NCI-H460 (cell line): ENCODE data around the gene KIFC3. TPM values are rescaled to one million over a fixed set of nuclear protein-coding genes. Genes with fewer than 3 reads are reported as not detected.
"Not testable (repeated sequence)": the region's sequence is repeated elsewhere in the genome, so short reads cannot be mapped to it uniquely, and the experiment has no call there.

Experiments
- DNase-seq: peaks from one replicate; pipeline ENCODE4 v3.0.0-alpha.2; 2016; ENCODE audit warnings: low read depth; ENCODE audit errors: extremely low read depth
- polyA plus RNA-seq: library from polyadenylated mRNA; depleted of rRNA; stranded (reverse); fragments of >200 nt; gene quantifications from 2 replicates; pipeline ENCODE4 v1.2.3, GENCODE V29; 2014; cell fraction: nucleus; rRNA removed
- total RNA-seq: library from RNA; depleted of rRNA; stranded (reverse); fragments of >200 nt; shearing (Covaris generic); gene quantifications from 2 replicates; pipeline ENCODE4 v1.2.3, GENCODE V29; 2014; rRNA removed

The KIFC3 gene
- total RNA-seq, result 300 and 301 TPM in 2 replicates
- polyA plus RNA-seq, result 709 and 845 TPM in 2 replicates

GRCh38 chr16:57802341-57803133 is at the start of gene KIFC3:
Gene KIFC3, minus strand, starts transcription at chr16:57802491. Its CDS starts 4,248 bp downstream, at chr16:57798243.
- DNase-seq, result peak; percentile 93

- DNase-seq, result no peak
Observed at GRCh38 chr16:57848181-57848580, 45.9 kb upstream of the KIFC3 start.

- DNase-seq, result not testable (repeated sequence)
Observed at GRCh38 chr16:57846931-57847330, 44.6 kb upstream of the KIFC3 start.

GRCh38 chr16:57846078-57846697 is 43.9 kb upstream of the KIFC3 start:
- DNase-seq, result no peak

- no peak for DNase-seq
Observed at GRCh38 chr16:57845115-57845514, 42.8 kb upstream of the KIFC3 start.

GRCh38 chr16:57844416-57845030 is 42.2 kb upstream of the KIFC3 start:
- DNase-seq, result no peak

GRCh38 chr16:57843400-57843799 is 41.1 kb upstream of the KIFC3 start:
- DNase-seq, result no peak

- no peak for DNase-seq
Observed at GRCh38 chr16:57842601-57843000, 40.3 kb upstream of the KIFC3 start.

GRCh38 chr16:57840833-57841232 is 38.5 kb upstream of the KIFC3 start:
- no peak for DNase-seq

- no peak for DNase-seq
Observed at GRCh38 chr16:57838161-57838560, 35.9 kb upstream of the KIFC3 start.

GRCh38 chr16:57837305-57838125 is 35.2 kb upstream of the KIFC3 start:
- no peak for DNase-seq

- not testable (repeated sequence) for DNase-seq
Observed at GRCh38 chr16:57835439-57835838, 33.1 kb upstream of the KIFC3 start.

GRCh38 chr16:57834936-57835335 is 32.6 kb upstream of the KIFC3 start:
- DNase-seq, result no peak

- DNase-seq, result no peak
Observed at GRCh38 chr16:57830890-57831484, 28.7 kb upstream of the KIFC3 start.

GRCh38 chr16:57829969-57830360 is 27.7 kb upstream of the KIFC3 start:
- no peak for DNase-seq

- DNase-seq, result no peak
Observed at GRCh38 chr16:57828272-57829161, 26.2 kb upstream of the KIFC3 start.

GRCh38 chr16:57826706-57827625 is 24.7 kb upstream of the KIFC3 start:
- DNase-seq, result no peak

GRCh38 chr16:57826052-57826451 is 23.8 kb upstream of the KIFC3 start:
- no peak for DNase-seq
